SK-N-SH treated with all-trans-retinoic acid at 6 μM for 48 hours (cell line): ENCODE data around the gene PIGV.

Source experiments
- ARNTL ChIP-seq: fragments of 450-650 bp; formaldehyde crosslinking; IDR thresholded peaks from 2 replicates; pipeline ENCODE4 v1.5.0; 2020; ENCODE audit warnings: low read depth, mild to moderate bottlenecking, moderate library complexity, borderline replicate concordance
- GLIS3 ChIP-seq: fragments of 250-450 bp; sonication (Bioruptor Pico); IDR thresholded peaks from 2 replicates; pipeline ENCODE4 v1.5.0; 2020; ENCODE audit warnings: mild to moderate bottlenecking, moderate library complexity
- RARB ChIP-seq: fragments of 250-450 bp; sonication (Bioruptor Pico); IDR thresholded peaks from 2 replicates; pipeline ENCODE4 v1.8.0; 2021; ENCODE audit warnings: mild to moderate bottlenecking, moderate library complexity
- SNAI2 ChIP-seq: fragments of 250-450 bp; sonication (Bioruptor Pico); IDR thresholded peaks from 2 replicates; pipeline ENCODE4 v1.5.0; 2020; ENCODE audit warnings: mild to moderate bottlenecking, moderate library complexity
- ZFP3 ChIP-seq: fragments of 250-450 bp; sonication (Bioruptor Pico); IDR thresholded peaks from 2 replicates; pipeline ENCODE4 v1.5.0; 2020; ENCODE audit warnings: mild to moderate bottlenecking, moderate library complexity

DNA sequence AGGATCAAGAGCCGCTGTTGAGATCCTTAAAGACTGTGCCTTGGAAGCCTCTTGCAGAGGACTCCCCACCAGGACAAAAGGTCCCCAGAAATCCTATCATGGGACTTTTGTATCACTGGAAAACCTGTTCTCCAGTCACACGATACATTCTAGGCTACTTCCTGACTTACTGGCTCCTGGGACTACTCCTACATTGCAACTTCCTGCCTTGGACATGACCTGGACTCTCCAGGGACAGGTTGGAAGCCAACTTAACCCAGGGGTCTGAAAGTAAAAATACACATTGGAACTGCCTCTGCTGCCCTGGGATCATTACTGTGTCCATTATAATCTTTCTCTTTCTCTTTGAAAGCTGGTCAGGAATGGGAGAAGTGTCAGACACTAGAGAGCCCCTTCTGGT is 9.9 kb downstream of the PIGV start:
- no peak for TF ChIP-seq GLIS3 (CRISPR knock-in tag)
- TF ChIP-seq SNAI2 (CRISPR knock-in tag): no peak
- no peak for TF ChIP-seq ZFP3
- no peak for TF ChIP-seq ARNTL
- TF ChIP-seq RARB (CRISPR knock-in tag): no peak
